ENCODE results near the gene RTL1.

GRCh38 chr14:100844846-100845245 is 58.7 kb downstream of the RTL1 start:
- TF ChIP-seq CTCF (IDR thresholded peaks at IDR 0.05), result no peak
- no peak for TF ChIP-seq POLR2AphosphoS5 (IDR thresholded peaks at IDR 0.05)

Data from stomach (tissue), 4 donors.